K562 (cell line): ENCODE data around the gene CCT3. TPM values are rescaled to one million over a fixed set of nuclear protein-coding genes. Genes with fewer than 3 reads are reported as not detected.
A peak's percentile ranks its signal among the peaks of the same experiment; 100 is the strongest.

Experiments
- BACH1 ChIP-seq: fragments of 200-800 bp; sonication (Bioruptor generic); IDR thresholded peaks from 2 replicates; pipeline ENCODE4 v1.6.1; 2016; ENCODE audit warnings: missing genetic modification characterization, missing compliant biosample characterization
- BRF1 ChIP-seq: IDR thresholded peaks from 3 replicates; pipeline ENCODE4 v1.6.1; 2011; ENCODE audit warnings: borderline replicate concordance, mild to moderate bottlenecking; ENCODE audit not compliant: insufficient read length; ENCODE audit errors: extremely low read depth
- COPS2 ChIP-seq: fragments of 450-650 bp; conservative IDR thresholded peaks from 2 replicates; pipeline ENCODE4 v1.6.1; 2016; ENCODE audit warnings: mild to moderate bottlenecking, moderate library complexity
- E2F4 ChIP-seq: sonication (generic); formaldehyde crosslinking; IDR thresholded peaks from 2 replicates; pipeline ENCODE4 v1.8.0; 2022; ENCODE audit warnings: mild to moderate bottlenecking, low read depth, missing genetic modification reagents
- GABPB1 ChIP-seq: sonication (generic); formaldehyde crosslinking; IDR thresholded peaks from 2 replicates; pipeline ENCODE4 v1.8.0; 2022; ENCODE audit warnings: mild to moderate bottlenecking, missing genetic modification reagents
- HNRNPH1 ChIP-seq: fragments of 200-400 bp; formaldehyde crosslinking; optimal IDR thresholded peaks from 2 replicates; pipeline ENCODE3; 2017; ENCODE audit warnings: low read depth, mild to moderate bottlenecking, low read length, moderate library complexity
- SMARCA5 ChIP-seq: fragments of 450-650 bp; IDR thresholded peaks from 2 replicates; pipeline ENCODE4 v1.6.1; 2016
- ZNF134 ChIP-seq: fragments of 250-450 bp; sonication (Bioruptor Pico); conservative IDR thresholded peaks from 2 replicates; pipeline ENCODE4 v1.4.0; 2020
- ZNF175 ChIP-seq: fragments of 200-800 bp; sonication (Bioruptor generic); IDR thresholded peaks from 2 replicates; pipeline ENCODE4 v1.6.1; 2016; ENCODE audit warnings: low read depth, mild to moderate bottlenecking, missing genetic modification characterization, missing compliant biosample characterization
- ZNF324 ChIP-seq: fragments of 250-450 bp; sonication (Bioruptor Pico); IDR thresholded peaks from 2 replicates; pipeline ENCODE4 v1.4.0; 2020; ENCODE audit warnings: mild to moderate bottlenecking
- polyA plus RNA-seq, 8 experiments: library from polyadenylated mRNA; depleted of rRNA in 4 of 8; stranded (reverse) in 5 of 8; unstranded in 3 of 8; fragments of >200 nt; fragmentation: Nextera tagmentation in 2 of 8; fragmentation: Illumina TruSeq in 1 of 8; extraction: Ambion mirVana in 2 of 8; extraction: Trizol in 1 of 8; gene quantifications; 2 replicates each; pipeline versions ENCODE4 v1.2.1 to v1.2.3, GENCODE V29; 2011 to 2014; ENCODE audit warnings: inconsistent platforms in 1 of 8, missing spikeins in 1 of 8
- total RNA-seq, 7 experiments: library from RNA; depleted of rRNA in 6 of 7; stranded (reverse); fragments of >200 nt in 6 of 7; fragmentation: Illumina TruSeq in 2 of 7; extraction: Trizol in 2 of 7; gene quantifications; 2 replicates each; pipeline versions ENCODE4 v1.2.1 to v1.2.3, GENCODE V29; 2011 to 2021; ENCODE audit warnings: low replicate concordance in 1 of 7
- TF ChIP-seq, protein P1 (sequence below), 2 experiments: fragments of 450-650 bp in 1 of 2; sonication (generic) in 1 of 2; formaldehyde crosslinking in 1 of 2; IDR thresholded peaks in 1 of 2; conservative IDR thresholded peaks in 1 of 2; 2 replicates each; pipeline versions ENCODE4 v1.6.1 to v1.8.1; 2016 to 2023; ENCODE audit warnings: mild to moderate bottlenecking in 2 of 2, moderate library complexity in 2 of 2, inconsistent platforms in 1 of 2, missing genetic modification reagents in 1 of 2
- TF ChIP-seq, protein P2 (sequence below), 2 experiments: fragments of 450-650 bp; IDR thresholded peaks; 2 replicates each; pipeline ENCODE4 v1.6.1; 2018; ENCODE audit warnings: mild to moderate bottlenecking in 2 of 2, low read depth in 1 of 2; ENCODE audit not compliant: partially characterized antibody in 2 of 2
- TF ChIP-seq, protein P3 (sequence below), 2 experiments: IDR thresholded peaks in 1 of 2; conservative IDR thresholded peaks in 1 of 2; 2 replicates each; pipeline ENCODE4 v1.6.1; 2016; ENCODE audit warnings: low read depth in 2 of 2, mild to moderate bottlenecking in 1 of 2, missing compliant biosample characterization in 1 of 2, missing genetic modification characterization in 1 of 2, moderate library complexity in 1 of 2

Gene CCT3
- total and polyA plus RNA-seq, 9 of the 15 experiments (the other 6 are each of a cell fraction or from before 2014, with no cell fraction given), result 475 to 1,167 (median 610) TPM

DNA sequence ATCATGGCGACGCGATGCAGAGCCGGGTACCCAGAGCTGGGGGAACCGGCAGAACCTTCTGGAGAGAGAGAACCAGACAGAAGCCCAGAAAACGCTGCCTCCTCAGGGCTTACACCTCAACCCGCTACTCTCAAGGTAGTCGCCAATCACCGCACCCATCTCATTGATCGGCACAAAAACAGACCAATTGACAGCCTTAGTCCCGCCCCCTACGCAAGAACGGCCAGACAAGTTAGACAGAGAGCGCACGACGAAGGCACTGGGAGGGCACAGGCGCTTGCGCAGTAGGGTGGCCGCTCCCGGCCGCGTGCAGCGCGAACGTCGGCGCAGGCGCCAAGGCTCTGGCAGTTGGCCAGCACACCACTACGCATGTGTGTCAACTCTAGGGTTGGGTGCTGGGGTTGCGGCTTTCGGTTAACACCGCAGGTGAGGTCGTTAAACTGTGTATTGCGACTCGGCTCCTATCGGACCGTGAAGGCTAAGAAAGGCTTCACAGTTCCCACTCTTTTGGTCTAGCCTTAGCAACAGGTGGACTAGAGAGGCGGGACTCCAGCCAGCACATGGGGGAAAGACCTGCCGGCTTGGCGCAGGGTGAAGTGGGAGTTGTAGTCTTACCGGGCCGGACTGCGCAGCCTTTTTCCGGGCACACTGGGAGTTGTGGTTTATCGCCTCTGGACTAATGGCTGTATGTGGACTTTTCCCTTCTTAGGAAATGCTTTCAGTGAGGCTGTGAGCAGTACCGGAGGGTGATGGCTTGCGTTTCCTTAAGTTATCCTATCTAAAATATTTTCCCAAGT, at the start of gene CCT3, which contains the start of gene TSACC (continued):
- TF ChIP-seq, protein P1, sequence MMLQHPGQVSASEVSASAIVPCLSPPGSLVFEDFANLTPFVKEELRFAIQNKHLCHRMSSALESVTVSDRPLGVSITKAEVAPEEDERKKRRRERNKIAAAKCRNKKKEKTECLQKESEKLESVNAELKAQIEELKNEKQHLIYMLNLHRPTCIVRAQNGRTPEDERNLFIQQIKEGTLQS (IDR thresholded peaks at IDR 0.05), result no peak
- TF ChIP-seq, protein P1 (CRISPR knock-in tag; conservative IDR thresholded peaks at IDR 0.05), result 0 out of 2 replicates have a peak, but pooled peaks have one; percentile 10
- TF ChIP-seq ZNF134 (CRISPR knock-in tag) (no peak), SMARCA5 (no peak), BRF1 (no peak), HNRNPH1 (no peak), BACH1 (tag) (peak; percentile 19; the same call in 1 of the 2 replicates), ZNF324 (CRISPR knock-in tag) (no peak), COPS2 (no peak), ZNF175 (no peak), GABPB1 (CRISPR knock-in tag) (peak; percentile 72; the same call in 1 of the 2 replicates), E2F4 (CRISPR knock-in tag) (no peak)
- TF ChIP-seq, protein P2, sequence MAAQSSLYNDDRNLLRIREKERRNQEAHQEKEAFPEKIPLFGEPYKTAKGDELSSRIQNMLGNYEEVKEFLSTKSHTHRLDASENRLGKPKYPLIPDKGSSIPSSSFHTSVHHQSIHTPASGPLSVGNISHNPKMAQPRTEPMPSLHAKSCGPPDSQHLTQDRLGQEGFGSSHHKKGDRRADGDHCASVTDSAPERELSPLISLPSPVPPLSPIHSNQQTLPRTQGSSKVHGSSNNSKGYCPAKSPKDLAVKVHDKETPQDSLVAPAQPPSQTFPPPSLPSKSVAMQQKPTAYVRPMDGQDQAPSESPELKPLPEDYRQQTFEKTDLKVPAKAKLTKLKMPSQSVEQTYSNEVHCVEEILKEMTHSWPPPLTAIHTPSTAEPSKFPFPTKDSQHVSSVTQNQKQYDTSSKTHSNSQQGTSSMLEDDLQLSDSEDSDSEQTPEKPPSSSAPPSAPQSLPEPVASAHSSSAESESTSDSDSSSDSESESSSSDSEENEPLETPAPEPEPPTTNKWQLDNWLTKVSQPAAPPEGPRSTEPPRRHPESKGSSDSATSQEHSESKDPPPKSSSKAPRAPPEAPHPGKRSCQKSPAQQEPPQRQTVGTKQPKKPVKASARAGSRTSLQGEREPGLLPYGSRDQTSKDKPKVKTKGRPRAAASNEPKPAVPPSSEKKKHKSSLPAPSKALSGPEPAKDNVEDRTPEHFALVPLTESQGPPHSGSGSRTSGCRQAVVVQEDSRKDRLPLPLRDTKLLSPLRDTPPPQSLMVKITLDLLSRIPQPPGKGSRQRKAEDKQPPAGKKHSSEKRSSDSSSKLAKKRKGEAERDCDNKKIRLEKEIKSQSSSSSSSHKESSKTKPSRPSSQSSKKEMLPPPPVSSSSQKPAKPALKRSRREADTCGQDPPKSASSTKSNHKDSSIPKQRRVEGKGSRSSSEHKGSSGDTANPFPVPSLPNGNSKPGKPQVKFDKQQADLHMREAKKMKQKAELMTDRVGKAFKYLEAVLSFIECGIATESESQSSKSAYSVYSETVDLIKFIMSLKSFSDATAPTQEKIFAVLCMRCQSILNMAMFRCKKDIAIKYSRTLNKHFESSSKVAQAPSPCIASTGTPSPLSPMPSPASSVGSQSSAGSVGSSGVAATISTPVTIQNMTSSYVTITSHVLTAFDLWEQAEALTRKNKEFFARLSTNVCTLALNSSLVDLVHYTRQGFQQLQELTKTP (IDR thresholded peaks at IDR 0.05; ENCODE audit: low read depth in 1 of 2, partially characterized antibody in 2 of 2), result peak in 1 of 2 experiments; percentile 95
- TF ChIP-seq, protein P3, sequence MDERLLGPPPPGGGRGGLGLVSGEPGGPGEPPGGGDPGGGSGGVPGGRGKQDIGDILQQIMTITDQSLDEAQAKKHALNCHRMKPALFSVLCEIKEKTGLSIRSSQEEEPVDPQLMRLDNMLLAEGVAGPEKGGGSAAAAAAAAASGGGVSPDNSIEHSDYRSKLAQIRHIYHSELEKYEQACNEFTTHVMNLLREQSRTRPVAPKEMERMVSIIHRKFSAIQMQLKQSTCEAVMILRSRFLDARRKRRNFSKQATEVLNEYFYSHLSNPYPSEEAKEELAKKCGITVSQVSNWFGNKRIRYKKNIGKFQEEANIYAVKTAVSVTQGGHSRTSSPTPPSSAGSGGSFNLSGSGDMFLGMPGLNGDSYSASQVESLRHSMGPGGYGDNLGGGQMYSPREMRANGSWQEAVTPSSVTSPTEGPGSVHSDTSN (CRISPR knock-in tag; IDR thresholded peaks at IDR 0.05; ENCODE audit: low read depth), result peak; percentile 95
- TF ChIP-seq, protein P3 (tag; conservative IDR thresholded peaks at IDR 0.05; ENCODE audit: low read depth), result peak; percentile 99
